ENCODE results near the gene C20orf96.

The C20orf96 gene

DNA sequence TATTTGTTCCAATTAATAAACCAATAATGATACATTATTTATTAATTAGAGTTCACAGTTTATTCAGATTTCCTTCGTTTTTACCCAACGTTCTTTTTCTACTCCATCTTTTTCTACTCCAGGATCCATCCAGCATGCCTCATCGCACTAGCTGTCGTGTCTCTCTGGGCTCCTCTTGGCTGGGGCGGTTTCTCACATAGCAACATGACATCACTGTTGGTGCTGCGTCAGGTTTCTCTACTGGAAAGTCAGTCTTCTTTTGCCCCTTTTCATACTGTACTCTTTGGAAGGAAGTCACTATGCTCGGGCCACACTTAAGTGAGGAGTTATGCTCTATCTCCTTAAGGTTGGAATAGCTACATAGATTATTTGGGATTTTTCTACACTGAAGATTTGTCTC is 21.1 kb upstream of the C20orf96 start:
- no peak for DNase-seq

GRCh38 chr20:310645-311044 is 20.1 kb upstream of the C20orf96 start:
- no peak for DNase-seq

DNA sequence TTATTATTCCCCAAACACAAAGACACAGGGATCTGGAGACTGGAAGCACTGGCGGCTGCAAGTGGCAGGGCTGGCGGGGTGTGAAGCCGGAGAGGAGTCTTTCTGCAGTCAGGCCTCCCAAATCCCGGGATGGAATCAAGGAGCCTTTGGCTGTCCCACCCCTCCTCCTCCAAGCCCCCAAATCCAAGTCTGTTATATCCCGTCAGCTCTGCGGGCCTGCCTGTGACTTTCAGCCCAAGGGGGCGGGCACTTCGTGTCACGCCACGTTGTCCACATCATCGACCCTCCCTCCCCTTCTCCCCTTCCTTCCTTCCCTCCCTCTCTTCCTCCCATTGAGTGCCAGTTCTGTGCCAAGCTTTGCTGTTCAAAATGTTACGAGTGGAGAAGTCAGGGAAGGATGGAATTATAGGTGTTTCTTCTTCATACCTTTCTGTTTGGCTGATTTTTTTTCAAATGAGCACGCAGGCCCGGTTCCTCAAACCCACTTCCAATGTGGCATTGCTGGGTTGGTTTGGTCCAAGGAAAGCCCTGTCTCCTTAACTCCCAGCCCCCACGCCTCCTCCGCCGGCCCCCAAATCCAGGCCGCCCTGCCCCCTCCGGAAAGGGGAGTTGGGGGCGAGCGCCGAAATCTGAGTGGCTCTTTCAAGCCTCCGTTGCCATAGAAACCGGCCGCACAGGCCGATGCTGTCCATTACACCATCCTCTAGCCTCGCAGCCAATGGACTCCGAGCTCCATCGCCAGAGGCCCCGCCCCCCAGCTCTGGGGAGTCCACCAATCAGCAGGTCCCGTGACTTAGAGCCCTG is 19.5 kb upstream of the C20orf96 start:
- no peak for DNase-seq

GRCh38 chr20:309306-309840 is 18.8 kb upstream of the C20orf96 start:
- DNase-seq = no peak

DNA sequence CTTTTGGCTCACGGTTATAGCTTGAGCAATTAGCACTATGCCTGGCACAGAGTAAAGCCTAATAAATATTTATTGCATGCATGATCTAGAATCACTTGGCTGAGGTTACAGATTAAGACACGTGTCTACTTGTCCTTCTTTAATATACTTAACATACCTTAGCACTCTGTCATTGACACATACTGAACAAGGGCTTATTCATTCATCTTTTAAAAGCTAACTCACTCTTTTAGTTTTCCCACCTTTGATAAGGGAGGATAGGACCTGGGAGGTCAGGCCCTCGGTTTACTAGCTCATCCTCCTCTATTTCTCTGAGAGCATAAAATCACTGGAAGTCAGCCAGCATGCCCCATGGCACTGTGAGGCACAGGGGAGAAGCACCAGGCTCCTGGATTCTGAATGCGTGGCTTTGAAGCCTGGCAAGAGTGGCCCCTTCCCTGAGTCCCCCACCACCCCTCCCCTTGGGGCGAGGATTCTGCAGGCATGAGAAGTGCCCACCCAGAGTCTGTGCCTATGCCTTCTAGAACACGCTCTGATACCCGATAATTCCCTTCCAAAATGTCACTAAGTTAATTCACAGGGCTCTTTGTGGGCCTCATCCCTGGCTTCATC is 18.0 kb upstream of the C20orf96 start:
- DNase-seq = no peak

DNA sequence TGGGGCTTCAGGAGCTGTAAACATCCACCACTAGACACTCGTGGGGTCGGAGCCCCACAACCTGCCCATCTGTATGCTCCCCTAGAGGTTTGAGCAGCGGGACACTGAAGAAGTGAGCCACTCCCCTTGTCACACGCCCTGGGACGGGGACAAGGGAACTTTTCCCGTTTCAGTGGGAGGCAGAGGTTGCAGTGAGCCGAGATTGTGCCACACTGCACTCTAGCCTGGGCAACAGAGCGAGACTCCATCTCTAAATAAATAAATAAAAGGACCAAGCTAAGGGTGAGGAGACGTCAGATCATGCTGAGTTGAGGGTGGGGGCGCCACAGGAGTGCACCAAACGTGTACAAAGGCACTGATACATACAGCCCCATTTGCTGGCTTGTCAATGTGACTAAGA is 15.2 kb upstream of the C20orf96 start:
- no peak for DNase-seq

GRCh38 chr20:301886-302848 is 11.6 kb upstream of the C20orf96 start:
- DNase-seq = no peak

GRCh38 chr20:300345-300990 is 9.9 kb upstream of the C20orf96 start:
- DNase-seq = no peak

GRCh38 chr20:298776-299391 is 8.3 kb upstream of the C20orf96 start:
- DNase-seq = no peak

- no peak for DNase-seq
Measured at GRCh38 chr20:297925-298775, 7.6 kb upstream of the C20orf96 start.

- DNase-seq = no peak
Measured at GRCh38 chr20:297098-297924, 6.8 kb upstream of the C20orf96 start, which contains the start of gene ZCCHC3. ZCCHC3 (plus strand) TSS chr20:297570; CDS start chr20:297587, 17 bp downstream.

DNA sequence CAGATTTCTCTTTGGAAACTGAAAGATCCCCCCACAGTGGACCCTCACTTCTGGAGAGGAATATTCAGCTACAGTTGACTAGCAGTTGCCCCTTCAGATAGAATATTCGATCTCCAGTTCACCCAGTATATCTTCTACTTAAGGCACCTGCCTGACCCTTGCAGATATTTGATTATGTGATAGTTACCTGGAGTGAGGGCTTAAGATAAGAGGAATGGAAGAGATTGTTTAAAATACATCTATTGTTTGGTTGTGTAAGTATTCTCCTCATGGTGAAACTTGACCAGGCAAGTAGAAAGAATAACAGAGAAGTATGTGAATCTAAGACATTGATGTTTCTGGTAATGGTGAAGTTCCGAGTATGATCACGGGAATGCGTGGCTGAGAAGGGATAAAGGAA is 5.3 kb upstream of the C20orf96 start:
- no peak for DNase-seq

DNA sequence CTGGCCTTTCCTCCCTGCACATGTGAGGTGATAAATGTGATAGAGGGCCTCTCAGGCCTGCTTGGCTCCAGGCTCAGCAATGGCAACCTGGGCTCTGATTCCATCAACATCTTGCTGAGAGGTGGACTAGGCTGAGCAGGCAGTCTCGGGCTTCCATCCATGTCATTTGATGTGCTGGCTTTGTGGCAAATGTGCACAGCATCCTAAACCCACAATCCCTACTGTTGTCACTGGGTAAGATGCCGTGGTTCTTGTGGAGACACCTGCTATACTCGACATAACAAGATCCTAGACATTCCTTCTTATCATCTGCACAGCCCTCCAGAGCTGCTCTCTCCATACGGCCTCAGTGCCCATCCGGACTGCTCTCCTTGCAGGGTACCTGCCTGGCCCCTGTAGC is 4.1 kb upstream of the C20orf96 start:
- DNase-seq = no peak

DNA sequence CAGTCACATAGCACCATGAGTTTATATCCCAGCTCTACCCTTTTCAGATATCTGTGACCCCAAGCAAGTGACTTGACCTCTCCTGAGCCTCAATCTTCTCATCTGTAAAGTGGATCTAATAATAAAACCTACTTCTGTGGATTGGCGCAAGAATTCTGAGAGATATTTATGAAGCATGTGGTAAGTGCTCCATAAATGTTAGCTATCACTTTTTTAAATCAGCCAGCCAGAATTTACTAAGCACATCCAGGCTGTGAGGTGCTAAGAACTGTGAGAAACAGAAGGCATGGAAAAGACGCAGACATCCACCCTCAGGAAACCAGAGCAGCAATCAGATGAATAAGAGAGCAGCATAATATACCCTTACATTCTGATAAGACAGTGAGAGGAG is 862 bp downstream of the C20orf96 start:
- no peak for DNase-seq

DNA sequence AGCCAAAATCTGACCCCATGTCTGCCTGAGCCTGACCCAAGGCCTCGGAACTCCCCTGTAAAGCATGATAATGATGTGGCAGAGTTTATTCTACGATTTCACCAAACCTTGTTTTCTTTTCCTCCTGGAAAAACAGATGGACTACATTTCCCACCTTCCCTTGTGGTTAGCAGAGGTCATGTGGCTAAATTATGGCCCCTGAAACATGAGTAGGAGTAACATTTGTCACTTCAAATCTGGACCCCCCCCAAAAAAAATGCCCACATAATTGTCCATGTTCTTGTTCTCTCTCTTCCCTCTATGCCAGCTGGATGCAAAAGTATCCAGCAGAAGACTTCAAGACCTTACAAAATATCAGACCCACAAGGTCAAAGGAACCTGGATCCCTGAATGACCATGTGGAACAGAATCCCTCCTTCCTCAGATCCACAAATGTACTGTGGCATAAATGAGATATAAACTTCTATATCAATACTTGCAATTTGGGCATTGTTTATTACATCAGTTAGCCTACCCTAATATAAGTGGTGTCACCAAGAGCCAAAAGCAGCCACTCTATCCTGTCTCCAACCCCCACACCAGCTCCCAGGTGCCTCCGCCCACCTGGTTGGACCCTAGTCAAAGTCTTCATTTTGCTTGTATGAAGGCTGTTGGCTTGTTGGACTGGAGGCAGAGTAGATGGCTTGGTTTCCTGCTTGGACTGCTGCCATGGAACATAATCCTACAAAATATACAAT is 1.4 kb downstream of the C20orf96 start:
- no peak for DNase-seq

GRCh38 chr20:286508-286907 is 4.0 kb downstream of the C20orf96 start:
- DNase-seq = no peak

GRCh38 chr20:284172-284571 is 6.4 kb downstream of the C20orf96 start:
- DNase-seq = no peak

GRCh38 chr20:278607-279571 is 11.7 kb downstream of the C20orf96 start:
- no peak for DNase-seq
